Mammary epithelial cell (primary cell): ENCODE data around the gene PDYN.

Source experiments
- EZH2 ChIP-seq: IDR thresholded peaks from 2 replicates; pipeline ENCODE4 v1.6.1; 2012; ENCODE audit warnings: low read length, inconsistent platforms, borderline replicate concordance
- TF ChIP-seq, protein P1 (sequence below), 2 donors: IDR thresholded peaks in 1 of 2; conservative IDR thresholded peaks in 1 of 2; 2 replicates each; pipeline ENCODE4 v1.5.1; 2011 to 2012; ENCODE audit warnings: inconsistent platforms in 2 of 2, low read length in 2 of 2, mild to moderate bottlenecking in 2 of 2, control low read depth in 1 of 2, low read depth in 1 of 2; ENCODE audit not compliant: insufficient read depth in 1 of 2; ENCODE audit errors: extremely low read depth in 1 of 2

DNA sequence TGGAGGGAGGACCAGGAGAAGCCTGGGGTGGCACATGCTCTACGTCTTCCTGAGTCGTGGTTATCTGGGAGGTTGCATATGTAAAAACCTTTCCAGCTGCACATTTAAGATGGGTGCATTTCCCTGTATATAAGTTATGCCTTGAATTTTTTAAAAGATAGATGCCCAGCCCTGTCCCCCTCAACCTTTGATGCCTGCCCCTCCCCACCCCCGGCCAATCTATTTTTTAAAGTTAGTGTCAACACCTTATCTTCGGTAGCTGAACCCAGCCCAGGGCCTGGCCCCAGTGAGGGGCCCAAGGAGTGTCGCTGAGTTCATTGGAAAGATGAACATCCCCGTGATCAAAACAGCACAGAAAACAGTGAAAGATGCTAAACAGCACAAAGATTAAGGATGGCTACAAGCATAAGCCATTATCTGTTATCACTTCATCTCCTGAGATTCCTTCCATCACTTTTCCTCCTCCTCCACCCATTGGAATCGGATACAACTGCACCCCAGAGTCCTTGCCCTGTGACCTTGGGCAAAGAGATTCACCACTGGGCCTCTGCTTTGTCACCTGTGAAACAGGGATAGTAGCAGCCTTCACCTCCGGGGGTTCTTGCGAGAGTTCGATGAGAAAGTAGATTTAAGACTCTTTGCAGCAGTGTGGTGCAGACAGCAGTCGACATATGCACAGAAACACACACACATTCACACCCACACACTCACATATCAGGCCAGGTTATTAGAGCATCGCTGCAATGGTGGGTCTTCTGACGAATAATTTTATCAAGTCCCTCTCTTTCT is 51.2 kb downstream of the PDYN start:
- TF ChIP-seq, protein P1, sequence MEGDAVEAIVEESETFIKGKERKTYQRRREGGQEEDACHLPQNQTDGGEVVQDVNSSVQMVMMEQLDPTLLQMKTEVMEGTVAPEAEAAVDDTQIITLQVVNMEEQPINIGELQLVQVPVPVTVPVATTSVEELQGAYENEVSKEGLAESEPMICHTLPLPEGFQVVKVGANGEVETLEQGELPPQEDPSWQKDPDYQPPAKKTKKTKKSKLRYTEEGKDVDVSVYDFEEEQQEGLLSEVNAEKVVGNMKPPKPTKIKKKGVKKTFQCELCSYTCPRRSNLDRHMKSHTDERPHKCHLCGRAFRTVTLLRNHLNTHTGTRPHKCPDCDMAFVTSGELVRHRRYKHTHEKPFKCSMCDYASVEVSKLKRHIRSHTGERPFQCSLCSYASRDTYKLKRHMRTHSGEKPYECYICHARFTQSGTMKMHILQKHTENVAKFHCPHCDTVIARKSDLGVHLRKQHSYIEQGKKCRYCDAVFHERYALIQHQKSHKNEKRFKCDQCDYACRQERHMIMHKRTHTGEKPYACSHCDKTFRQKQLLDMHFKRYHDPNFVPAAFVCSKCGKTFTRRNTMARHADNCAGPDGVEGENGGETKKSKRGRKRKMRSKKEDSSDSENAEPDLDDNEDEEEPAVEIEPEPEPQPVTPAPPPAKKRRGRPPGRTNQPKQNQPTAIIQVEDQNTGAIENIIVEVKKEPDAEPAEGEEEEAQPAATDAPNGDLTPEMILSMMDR (conservative IDR thresholded peaks at IDR 0.05 in 1 of 2, IDR thresholded peaks at IDR 0.05 in 1 of 2; ENCODE audit: extremely low read depth in 1 of 2, insufficient read depth in 1 of 2, low read depth in 1 of 2, low read length in 2 of 2): no peak
- TF ChIP-seq EZH2: no peak
